Glutamatergic neuron (in vitro differentiated cells): Measurements from ENCODE around the gene CRISP2. TPM values are rescaled to one million over a fixed set of nuclear protein-coding genes. Genes with fewer than 3 reads are reported as not detected.
"Not testable (repeated sequence)": the region's sequence is repeated elsewhere in the genome, so short reads cannot be mapped to it uniquely, and the experiment has no call there.

ENCODE experiments used
- DNase-seq: peaks from one replicate; pipeline ENCODE4 v3.0.0; 2022
- H3K27ac Mint-ChIP-seq: one replicate; pipeline ENCODE4 v1.8.0; 2020; ENCODE audit warnings: mild to moderate bottlenecking, mixed read lengths, inconsistent platforms; ENCODE audit not compliant: unreplicated experiment
- H3K27me3 Mint-ChIP-seq: one replicate; pipeline ENCODE4 v1.8.0; 2020; ENCODE audit warnings: mild to moderate bottlenecking, moderate library complexity, mixed read lengths, inconsistent platforms; ENCODE audit not compliant: unreplicated experiment
- H3K36me3 Mint-ChIP-seq: one replicate; pipeline ENCODE4 v1.8.0; 2020; ENCODE audit warnings: mild to moderate bottlenecking, mixed read lengths, inconsistent platforms; ENCODE audit not compliant: unreplicated experiment
- H3K4me1 Mint-ChIP-seq: one replicate; pipeline ENCODE4 v1.8.0; 2020; ENCODE audit warnings: mild to moderate bottlenecking, low read depth, mixed read lengths, inconsistent platforms; ENCODE audit not compliant: unreplicated experiment
- H3K4me3 Mint-ChIP-seq: one replicate; pipeline ENCODE4 v1.8.0; 2020; ENCODE audit warnings: mild to moderate bottlenecking, mixed read lengths, inconsistent platforms; ENCODE audit not compliant: unreplicated experiment
- H3K9me3 Mint-ChIP-seq: one replicate; pipeline ENCODE4 v1.8.0; 2020; ENCODE audit warnings: mild to moderate bottlenecking, moderate library complexity, mixed read lengths, inconsistent platforms; ENCODE audit not compliant: unreplicated experiment
- total RNA-seq: library from RNA; stranded (reverse); fragmentation: NEBNext Ultra II Directional; extraction: Animal tissue kit (Norgen Biotek cat#: 25700); gene quantifications from one replicate; pipeline ENCODE4 v1.2.1, GENCODE V29; 2021; ENCODE audit not compliant: unreplicated experiment
- TF ChIP-seq, protein P1 (sequence below): fragments of 200-600 bp; sonication (generic); IDR thresholded peaks from one replicate; pipeline ENCODE4 v1.5.0; 2021; ENCODE audit not compliant: partially characterized antibody, unreplicated experiment

Gene CRISP2
- total RNA-seq, 1 donor from 2014 or later, result not detected

- Mint-ChIP-seq H3K36me3 (no peaks in the 10 kb centered on the region), H3K9me3 (no peaks in the 10 kb centered on the region), H3K4me3 (no peak overlapping the region), H3K27me3 (no peaks in the 10 kb centered on the region), H3K27ac (no peak overlapping the region), H3K4me1 (no peaks in the 10 kb centered on the region)
- TF ChIP-seq, protein P1, sequence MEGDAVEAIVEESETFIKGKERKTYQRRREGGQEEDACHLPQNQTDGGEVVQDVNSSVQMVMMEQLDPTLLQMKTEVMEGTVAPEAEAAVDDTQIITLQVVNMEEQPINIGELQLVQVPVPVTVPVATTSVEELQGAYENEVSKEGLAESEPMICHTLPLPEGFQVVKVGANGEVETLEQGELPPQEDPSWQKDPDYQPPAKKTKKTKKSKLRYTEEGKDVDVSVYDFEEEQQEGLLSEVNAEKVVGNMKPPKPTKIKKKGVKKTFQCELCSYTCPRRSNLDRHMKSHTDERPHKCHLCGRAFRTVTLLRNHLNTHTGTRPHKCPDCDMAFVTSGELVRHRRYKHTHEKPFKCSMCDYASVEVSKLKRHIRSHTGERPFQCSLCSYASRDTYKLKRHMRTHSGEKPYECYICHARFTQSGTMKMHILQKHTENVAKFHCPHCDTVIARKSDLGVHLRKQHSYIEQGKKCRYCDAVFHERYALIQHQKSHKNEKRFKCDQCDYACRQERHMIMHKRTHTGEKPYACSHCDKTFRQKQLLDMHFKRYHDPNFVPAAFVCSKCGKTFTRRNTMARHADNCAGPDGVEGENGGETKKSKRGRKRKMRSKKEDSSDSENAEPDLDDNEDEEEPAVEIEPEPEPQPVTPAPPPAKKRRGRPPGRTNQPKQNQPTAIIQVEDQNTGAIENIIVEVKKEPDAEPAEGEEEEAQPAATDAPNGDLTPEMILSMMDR, result no peak
- no peak for DNase-seq
Measured at GRCh38 chr6:49668083-49668511, 45.2 kb downstream of the CRISP2 start.

- H3K27me3 Mint-ChIP-seq, result no peaks in the 10 kb centered on the region
- no peaks in the 10 kb centered on the region for H3K36me3 Mint-ChIP-seq
- DNase-seq, result no peak
- no peak overlapping the region for H3K27ac Mint-ChIP-seq
- no peaks in the 10 kb centered on the region for H3K4me1 Mint-ChIP-seq
- H3K4me3 Mint-ChIP-seq, result no peak overlapping the region
- H3K9me3 Mint-ChIP-seq, result no peaks in the 10 kb centered on the region
- TF ChIP-seq, protein P1, result no peak
Measured at GRCh38 chr6:49666930-49667757, 46.2 kb downstream of the CRISP2 start.

- H3K4me3 Mint-ChIP-seq, result no peak overlapping the region
- DNase-seq, result no peak
- TF ChIP-seq, protein P1, result no peak
- H3K36me3 Mint-ChIP-seq, result no peaks in the 10 kb centered on the region
- H3K27me3 Mint-ChIP-seq, result no peaks in the 10 kb centered on the region
- H3K9me3 Mint-ChIP-seq, result no peaks in the 10 kb centered on the region
- no peak overlapping the region for H3K27ac Mint-ChIP-seq
- H3K4me1 Mint-ChIP-seq, result no peaks in the 10 kb centered on the region
Measured at GRCh38 chr6:49666480-49666879, 46.9 kb downstream of the CRISP2 start.

- no peak for DNase-seq
- H3K36me3 Mint-ChIP-seq, result no peaks in the 10 kb centered on the region
- no peaks in the 10 kb centered on the region for H3K27me3 Mint-ChIP-seq
- no peaks in the 10 kb centered on the region for H3K9me3 Mint-ChIP-seq
- no peak overlapping the region for H3K4me3 Mint-ChIP-seq
- H3K4me1 Mint-ChIP-seq, result no peaks in the 10 kb centered on the region
- no peak overlapping the region for H3K27ac Mint-ChIP-seq
- TF ChIP-seq, protein P1, result no peak
Measured at GRCh38 chr6:49664817-49665216, 48.5 kb downstream of the CRISP2 start.

- not testable (repeated sequence) for H3K27ac Mint-ChIP-seq
Measured at GRCh38 chr6:49664054-49664453, 49.3 kb downstream of the CRISP2 start.

More at GRCh38 chr6:49664054-49664453, 49.3 kb downstream of the CRISP2 start:
- H3K27me3 Mint-ChIP-seq, DNase-seq, H3K4me3 Mint-ChIP-seq, H3K4me1 Mint-ChIP-seq, H3K36me3 Mint-ChIP-seq, H3K9me3 Mint-ChIP-seq: not testable (repeated sequence)
